ENCODE measurements around the gene NLRX1. TPM values are rescaled to one million over a fixed set of nuclear protein-coding genes. Genes with fewer than 3 reads are reported as not detected.

The NLRX1 gene
- total and polyA plus RNA-seq, 2 donors (not counting 3 experiments of a cell fraction or from before 2014, with no cell fraction given): 15.1 to 15.5 TPM

GRCh38 chr11:119205080-119205479 is 36.6 kb downstream of the NLRX1 start:
- Histone ChIP-seq H3K9me3 (replicated peaks; ENCODE audit: control insufficient read depth, insufficient read depth, low read length) (no peaks in the 10 kb centered on the region), H3K4me1 (ENCODE audit: control insufficient read depth, extremely low read depth, insufficient read depth, low read length) (peaks cover 17% of the 10 kb centered on the region), H3K27me3 (ENCODE audit: control insufficient read depth in 2 of 2, insufficient read depth in 2 of 2, low read length in 2 of 2) (no peaks in the 10 kb centered on the region), H3K9me1 (replicated peaks; ENCODE audit: control insufficient read depth, extremely low read depth, insufficient read depth, low read length) (no peaks in the 10 kb centered on the region), H3K27ac (ENCODE audit: insufficient read depth, low read depth, low read length) (no peak overlapping the region), H2AFZ (ENCODE audit: low read depth, low read length) (peak overlapping the region; percentile 98), H3K9ac (replicated peaks; ENCODE audit: extremely low read depth, insufficient read depth, low read length) (peak overlapping the region; percentile 57), H3K4me2 (ENCODE audit: insufficient read depth, low read length) (peak overlapping the region; percentile 99), H3K4me3 (replicated peaks in 1 of 3; ENCODE audit: insufficient read depth in 1 of 3, low read depth in 1 of 3, low read length in 3 of 3) (peak overlapping the region in 2 of 3 experiments; percentile 75 to 97), H4K20me1 (replicated peaks; ENCODE audit: control insufficient read depth, extremely low read depth, insufficient read depth, low read length) (peaks cover 6% of the 10 kb centered on the region), H3K36me3 (ENCODE audit: control insufficient read depth in 2 of 2, extremely low read depth in 1 of 2, insufficient read depth in 2 of 2, low read length in 2 of 2) (no peaks in the 10 kb centered on the region), H3K79me2 (ENCODE audit: control insufficient read depth, insufficient read depth, low read length) (peaks cover 38% of the 10 kb centered on the region)
- DNase-seq (ENCODE audit: low read depth, low spot score) (no peak), FAIRE-seq (no peak)
- BruUV-seq (replicated peaks): TSS peak; percentile 28
- no peak for TF ChIP-seq JUN (IDR thresholded peaks at IDR 0.05; ENCODE audit: borderline replicate concordance, insufficient read depth, insufficient read length, low read depth)
- TF ChIP-seq FOS (IDR thresholded peaks at IDR 0.05; ENCODE audit: borderline replicate concordance, insufficient read depth, low read length): no peak
- no peak for TF ChIP-seq GATA2 (IDR thresholded peaks at IDR 0.05; ENCODE audit: insufficient read depth, insufficient read length, low read depth, low read length)
- no peak for TF ChIP-seq MYC (IDR thresholded peaks at IDR 0.05; ENCODE audit: low read depth, low read length)
- no peak for TF ChIP-seq MAX (IDR thresholded peaks at IDR 0.05; ENCODE audit: insufficient read depth, insufficient read length)
- no peak for TF ChIP-seq POLR2A (IDR thresholded peaks at IDR 0.05; ENCODE audit: low read depth, low read length)
- no peak for TF ChIP-seq EZH2 (IDR thresholded peaks at IDR 0.05; ENCODE audit: borderline replicate concordance, low read depth, low read length, severe bottlenecking)
- TF ChIP-seq CTCF (IDR thresholded peaks at IDR 0.05; ENCODE audit: extremely low read depth in 1 of 2, insufficient read depth in 1 of 2, low read depth in 1 of 2, low read length in 2 of 2): no peak
- no peak for TF ChIP-seq POLR2AphosphoS5 (IDR thresholded peaks at IDR 0.05; ENCODE audit: insufficient read depth, low read depth, low read length)
- dilution Hi-C loops (cut with MboI; ENCODE audit: extremely low pct_ligation_motif_present, low sequenced_read_pairs) (no loop called here), intact Hi-C loops (cut with micrococcal nuclease) (loop anchor here (1.0 to 5.0 kb wide), 2 partner anchors 79 to 167 kb away; no protein-coding TSS in a partner anchor)
- ChIA-PET CTCF (interaction anchor here (0.6 to 2.7 kb wide), 8 partner anchors 17 to 135 kb away, joined by 3 to 28 read pairs (median 7); partner anchors contain the start of genes C1QTNF5 and MCAM), POLR2A (no interaction called here)
